Measurements from ENCODE around the gene IRF1. TPM values are rescaled to one million over a fixed set of nuclear protein-coding genes. Genes with fewer than 3 reads are reported as not detected.
A peak's percentile ranks its signal among the peaks of the same experiment; 100 is the strongest.

IRF1 gene
- total RNA-seq, 2 experiments from 2014 or later: 1,212 to 1,234 TPM

GRCh38 chr5:132470596-132470995, 20.0 kb downstream of the IRF1 start:
- H3K4me3 Mint-ChIP-seq: peak overlapping the region; percentile 65
- DNase-seq: peak in 1 of 14 experiments; percentile 30
- no peaks in the 10 kb centered on the region for H3K9me3 Mint-ChIP-seq

GRCh38 chr5:132470010-132470392, 20.6 kb downstream of the IRF1 start:
- Mint-ChIP-seq H3K27ac (peak overlapping the region; percentile 97), H3K36me3 (ENCODE audit: low read depth) (peaks cover 35% of the 10 kb centered on the region), H3K9me3 (no peaks in the 10 kb centered on the region), H3K27me3 (no peaks in the 10 kb centered on the region), H3K4me1 (ENCODE audit: low read depth) (peaks cover 98% of the 10 kb centered on the region), H3K4me3 (peak overlapping the region; percentile 28)
- Histone ChIP-seq H3K27me3 (ENCODE audit: control insufficient read depth in 1 of 2, insufficient read depth in 2 of 2, low read length in 2 of 2) (no peaks in the 10 kb centered on the region), H3K4me3 (ENCODE audit: low read length) (no peak overlapping the region), H3K9me3 (ENCODE audit: control insufficient read depth in 1 of 2, insufficient read depth in 1 of 2, low read length in 2 of 2) (no peaks in the 10 kb centered on the region), H3K36me3 (ENCODE audit: insufficient read depth, low read length) (peaks cover 16% of the 10 kb centered on the region), H3K4me1 (ENCODE audit: insufficient read depth, low read length) (peaks cover 94% of the 10 kb centered on the region), H3K27ac (ENCODE audit: low read depth in 1 of 2, low read length in 2 of 2) (peak overlapping the region in 1 of 2 donors; percentile 22)
- CTCF ChIA-PET: interaction anchor here (0.9 to 2.0 kb wide), 2 partner anchors 20 to 31 kb away, joined by 4 read pairs; partner anchors contain the start of gene IRF1
- ATAC-seq (ENCODE audit: poor library complexity): no peak
- intact Hi-C loops (cut with DNase I, micrococcal nuclease): loop anchor here (5.0 kb wide), 2 partner anchors 48 to 58 kb away; no protein-coding TSS in a partner anchor
- TF ChIP-seq CTCF (IDR thresholded peaks at IDR 0.05): no peak
- DNase-seq: peak in 1 of 14 experiments; percentile 32
- POLR2A ChIA-PET: interaction anchor here (0.7 to 25.5 kb wide), 8 partner anchors 10 to 59 kb away, joined by 3 to 1045 read pairs (median 28); partner anchors contain the start of gene IRF1

More at GRCh38 chr5:132470596-132470995, 20.0 kb downstream of the IRF1 start:
- H3K9me3 ChIP-seq (ENCODE audit: control insufficient read depth in 1 of 2, insufficient read depth in 1 of 2, low read length in 2 of 2): no peaks in the 10 kb centered on the region
- H3K36me3 ChIP-seq (ENCODE audit: insufficient read depth, low read length): peaks cover 16% of the 10 kb centered on the region
- CTCF ChIA-PET: interaction anchor here (1.1 to 2.6 kb wide), 3 partner anchors 20 to 60 kb away, joined by 3 to 9 read pairs (median 4); partner anchors contain the start of gene IRF1
- H3K4me1 Mint-ChIP-seq (ENCODE audit: low read depth): peaks cover 98% of the 10 kb centered on the region
- H3K4me1 ChIP-seq (ENCODE audit: insufficient read depth, low read length): peaks cover 94% of the 10 kb centered on the region
- no peak for TF ChIP-seq CTCF (IDR thresholded peaks at IDR 0.05)
- POLR2A ChIA-PET: interaction anchor here (1.3 to 25.5 kb wide), 7 partner anchors 9 to 59 kb away, joined by 5 to 1045 read pairs (median 188); partner anchors contain the start of gene IRF1
- H3K36me3 Mint-ChIP-seq (ENCODE audit: low read depth): peaks cover 39% of the 10 kb centered on the region
- no peaks in the 10 kb centered on the region for H3K27me3 Mint-ChIP-seq
- peak overlapping the region; percentile 22 to 70 for H3K27ac ChIP-seq (ENCODE audit: low read depth in 1 of 2, low read length in 2 of 2)
- H3K27ac Mint-ChIP-seq: peak overlapping the region; percentile 97
- intact Hi-C loops (cut with DNase I, micrococcal nuclease): loop anchor here (5.0 kb wide), 2 partner anchors 48 to 58 kb away; no protein-coding TSS in a partner anchor
- no peak overlapping the region for H3K4me3 ChIP-seq (ENCODE audit: low read length)
- ATAC-seq (ENCODE audit: poor library complexity): no peak
- no peaks in the 10 kb centered on the region for H3K27me3 ChIP-seq (ENCODE audit: control insufficient read depth in 1 of 2, insufficient read depth in 2 of 2, low read length in 2 of 2)

GRCh38 chr5:132469380-132470009, 21.1 kb downstream of the IRF1 start:
- Mint-ChIP-seq H3K27me3 (no peaks in the 10 kb centered on the region), H3K36me3 (ENCODE audit: low read depth) (peaks cover 32% of the 10 kb centered on the region), H3K4me3 (peak overlapping the region; percentile 28), H3K27ac (peak overlapping the region; percentile 97), H3K9me3 (no peaks in the 10 kb centered on the region), H3K4me1 (ENCODE audit: low read depth) (peaks cover 98% of the 10 kb centered on the region)
- POLR2A ChIA-PET: interaction anchor here (0.7 to 25.5 kb wide), 7 partner anchors 9 to 58 kb away, joined by 3 to 1045 read pairs (median 37); partner anchors contain the start of gene IRF1
- DNase-seq (peak in 2 of 14 experiments; percentile 2 to 19), ATAC-seq (ENCODE audit: poor library complexity) (no peak)
- Histone ChIP-seq H3K4me1 (ENCODE audit: insufficient read depth, low read length) (peaks cover 94% of the 10 kb centered on the region), H3K36me3 (ENCODE audit: insufficient read depth, low read length) (peaks cover 16% of the 10 kb centered on the region), H3K9me3 (ENCODE audit: control insufficient read depth in 1 of 2, insufficient read depth in 1 of 2, low read length in 2 of 2) (no peaks in the 10 kb centered on the region), H3K27me3 (ENCODE audit: control insufficient read depth in 1 of 2, insufficient read depth in 2 of 2, low read length in 2 of 2) (no peaks in the 10 kb centered on the region), H3K4me3 (ENCODE audit: low read length) (no peak overlapping the region), H3K27ac (ENCODE audit: low read depth in 1 of 2, low read length in 2 of 2) (no peak overlapping the region)
- CTCF ChIA-PET: interaction anchor here (0.9 to 2.0 kb wide), 2 partner anchors 21 to 30 kb away, joined by 4 read pairs; partner anchors contain the start of gene IRF1
- no peak for TF ChIP-seq CTCF (IDR thresholded peaks at IDR 0.05)
- intact Hi-C loops (cut with DNase I, micrococcal nuclease): loop anchor here (5.0 kb wide), 2 partner anchors 47 to 57 kb away; no protein-coding TSS in a partner anchor

All from CD4-positive, alpha-beta T cell (primary cell).